Hepatic stellate cell (primary cell): ENCODE data around the gene CNFN.

ENCODE experiments used
- DNase-seq: peaks from one replicate; pipeline ENCODE4 v3.0.0; 2011; ENCODE audit warnings: low spot score

Gene CNFN

GRCh38 chr19:42409477-42409876, 19.4 kb upstream of the CNFN start:
- no peak for DNase-seq

- DNase-seq: no peak
These were observed 17.7 kb upstream of the CNFN start for GRCh38 chr19:42407816-42408175.

GRCh38 chr19:42407085-42407815, 17.2 kb upstream of the CNFN start:
- no peak for DNase-seq

GRCh38 chr19:42406111-42406510, 16.0 kb upstream of the CNFN start:
- DNase-seq: no peak

- DNase-seq: no peak
These were observed 13.5 kb upstream of the CNFN start for GRCh38 chr19:42403586-42403985.

- DNase-seq: no peak
These were observed 12.4 kb upstream of the CNFN start for GRCh38 chr19:42402376-42403116.

GRCh38 chr19:42401365-42402303, 11.5 kb upstream of the CNFN start:
- peak; percentile 89 for DNase-seq

GRCh38 chr19:42400404-42400803, 10.3 kb upstream of the CNFN start:
- no peak for DNase-seq

- no peak for DNase-seq
These were observed 7.4 kb upstream of the CNFN start for GRCh38 chr19:42397263-42398166.

GRCh38 chr19:42396381-42397262, 6.5 kb upstream of the CNFN start:
- peak; percentile 100 for DNase-seq

- DNase-seq: peak; percentile 44
These were observed 4.7 kb upstream of the CNFN start for GRCh38 chr19:42394751-42395150.

GRCh38 chr19:42392165-42392564, 2.1 kb upstream of the CNFN start:
- no peak for DNase-seq

GRCh38 chr19:42388851-42389489, 1.1 kb downstream of the CNFN start:
- no peak for DNase-seq

GRCh38 chr19:42386974-42387707, 3.0 kb downstream of the CNFN start:
- peak; percentile 64 for DNase-seq

- DNase-seq: no peak
These were observed 9.9 kb downstream of the CNFN start for GRCh38 chr19:42380155-42380554.

GRCh38 chr19:42378225-42379215, 11.6 kb downstream of the CNFN start:
- no peak for DNase-seq

- DNase-seq: no peak
These were observed 13.9 kb downstream of the CNFN start for GRCh38 chr19:42376177-42376555.
